K562 (cell line): ENCODE data around the gene DNAJB6. TPM values are rescaled to one million over a fixed set of nuclear protein-coding genes. Genes with fewer than 3 reads are reported as not detected.

ENCODE experiments used
- DIDO1 ChIP-seq: fragments of 450-650 bp; IDR thresholded peaks from 2 replicates; pipeline ENCODE4 v1.6.1; 2016; ENCODE audit warnings: low read depth, missing biosample characterization, missing genetic modification characterization
- EP400 ChIP-seq: fragments of 450-650 bp; IDR thresholded peaks from 2 replicates; pipeline ENCODE4 v1.6.1; 2017; ENCODE audit warnings: antibody characterized with exemption, mild to moderate bottlenecking, moderate library complexity
- GATAD2B ChIP-seq: fragments of 450-650 bp; IDR thresholded peaks from 2 replicates; pipeline ENCODE4 v1.6.1; 2017; ENCODE audit warnings: mild to moderate bottlenecking, borderline replicate concordance
- RB1 ChIP-seq: fragments of 450-650 bp; IDR thresholded peaks from 2 replicates; pipeline ENCODE4 v1.6.1; 2017; ENCODE audit warnings: low read depth, mild to moderate bottlenecking
- SP1 ChIP-seq: sonication (generic); formaldehyde crosslinking; IDR thresholded peaks from 2 replicates; pipeline ENCODE4 v1.8.1; 2022; ENCODE audit warnings: mild to moderate bottlenecking, missing genetic modification reagents
- TBP ChIP-seq: optimal IDR thresholded peaks from 2 replicates; pipeline ENCODE3; 2011; ENCODE audit warnings: low read depth, low read length, improper control_type of control experiment
- TGIF2 ChIP-seq: sonication (generic); formaldehyde crosslinking; IDR thresholded peaks from 2 replicates; pipeline ENCODE4 v1.8.1; 2022; ENCODE audit warnings: mild to moderate bottlenecking, missing genetic modification reagents, moderate library complexity
- USF1 ChIP-seq: sonication (generic); formaldehyde crosslinking; IDR thresholded peaks from 2 replicates; pipeline ENCODE4 v1.9.0; 2022; ENCODE audit warnings: mild to moderate bottlenecking, missing genetic modification reagents
- USF2 ChIP-seq: sonication (generic); formaldehyde crosslinking; IDR thresholded peaks from 2 replicates; pipeline ENCODE4 v1.5.0; 2020; ENCODE audit warnings: missing genetic modification reagents
- ZEB2 ChIP-seq: fragments of 450-650 bp; IDR thresholded peaks from 2 replicates; pipeline ENCODE4 v1.6.1; 2016
- ZNF143 ChIP-seq: sonication (generic); formaldehyde crosslinking; IDR thresholded peaks from 2 replicates; pipeline ENCODE4 v1.9.0; 2022; ENCODE audit warnings: mild to moderate bottlenecking, missing genetic modification reagents
- ZNF174 ChIP-seq: fragments of 250-450 bp; sonication (Bioruptor Pico); IDR thresholded peaks from 2 replicates; pipeline ENCODE4 v1.4.0; 2020; ENCODE audit warnings: mild to moderate bottlenecking
- ZNF384 ChIP-seq: IDR thresholded peaks from 2 replicates; pipeline ENCODE4 v1.6.1; 2012; ENCODE audit warnings: low read depth, low read length, improper control_type of control experiment
- ZNF511 ChIP-seq: sonication (generic); formaldehyde crosslinking; IDR thresholded peaks from 2 replicates; pipeline ENCODE4 v1.8.0; 2022; ENCODE audit warnings: mild to moderate bottlenecking, missing genetic modification reagents
- polyA plus RNA-seq, 8 experiments: library from polyadenylated mRNA; depleted of rRNA in 4 of 8; stranded (reverse) in 5 of 8; unstranded in 3 of 8; fragments of >200 nt; fragmentation: Nextera tagmentation in 2 of 8; fragmentation: Illumina TruSeq in 1 of 8; extraction: Ambion mirVana in 2 of 8; extraction: Trizol in 1 of 8; gene quantifications; 2 replicates each; pipeline versions ENCODE4 v1.2.1 to v1.2.3, GENCODE V29; 2011 to 2014; ENCODE audit warnings: inconsistent platforms in 1 of 8, missing spikeins in 1 of 8
- total RNA-seq, 7 experiments: library from RNA; depleted of rRNA in 6 of 7; stranded (reverse); fragments of >200 nt in 6 of 7; fragmentation: Illumina TruSeq in 2 of 7; extraction: Trizol in 2 of 7; gene quantifications; 2 replicates each; pipeline versions ENCODE4 v1.2.1 to v1.2.3, GENCODE V29; 2011 to 2021; ENCODE audit warnings: low replicate concordance in 1 of 7

DNAJB6 gene
- total and polyA plus RNA-seq, 9 of the 15 experiments (the other 6 are each of a cell fraction or from before 2014, with no cell fraction given): 84.5 to 158 (median 135) TPM

GRCh38 chr7:157336383-157337315 lies at the start of gene DNAJB6 (continued):
- TF ChIP-seq ZNF511 (CRISPR knock-in tag) (no peak), TGIF2 (CRISPR knock-in tag) (0 out of 2 replicates have a peak, but pooled peaks have one; percentile 46), USF1 (CRISPR knock-in tag) (peak; percentile 50; the same call in 1 of the 2 replicates), ZNF143 (no peak), ZEB2 (no peak), DIDO1 (peak; percentile 57; the same call in 1 of the 2 replicates), RB1 (peak; percentile 72), GATAD2B (no peak), ZNF384 (no peak), TBP (peak; percentile 69), EP400 (peak; percentile 74; the same call in 1 of the 2 replicates), SP1 (CRISPR knock-in tag) (0 out of 2 replicates have a peak, but pooled peaks have one; percentile 16), ZNF174 (CRISPR knock-in tag) (no peak), USF2 (CRISPR knock-in tag) (peak; percentile 26; the same call in 1 of the 2 replicates)
- TF ChIP-seq, all 486 proteins: peak for 123
